Thyroid gland (tissue), 4 donors: ENCODE results near the gene EFCAB6. TPM values are rescaled to one million over a fixed set of nuclear protein-coding genes. Genes with fewer than 3 reads are reported as not detected.

Experiments used
- DNase-seq, 2 donors: peaks; one replicate each; pipeline ENCODE4 v3.0.0-alpha.2; 2019
- H3K27ac ChIP-seq, 3 donors: fragments of 200-600 bp; sonication (generic); 1 replicate in 2 of 3; 2 replicates in 1 of 3; pipeline ENCODE4 v1.5.1; 2016 to 2019; ENCODE audit warnings: mild to moderate bottlenecking in 1 of 3, moderate library complexity in 1 of 3
- H3K27me3 ChIP-seq: fragments of 200-600 bp; sonication (generic); one replicate; pipeline ENCODE4 v1.5.1; 2019
- H3K36me3 ChIP-seq, 2 donors: fragments of 200-600 bp; sonication (generic); one replicate each; pipeline ENCODE4 v1.5.1; 2016 to 2019
- H3K4me1 ChIP-seq, 2 donors: fragments of 200-600 bp; sonication (generic); one replicate each; pipeline ENCODE4 v1.5.1; 2017 to 2019
- H3K4me3 ChIP-seq, 3 donors: fragments of 200-600 bp; sonication (generic); replicated peaks in 1 of 3; 1 replicate in 2 of 3; 2 replicates in 1 of 3; pipeline ENCODE4 v1.5.1; 2016; ENCODE audit warnings: mild to moderate bottlenecking in 1 of 3
- H3K9me3 ChIP-seq: fragments of 200-600 bp; sonication (generic); one replicate; pipeline ENCODE4 v1.5.1; 2017
- CTCF ChIP-seq, 6 experiments: fragments of 200-600 bp in 3 of 6; fragments of 450-650 bp in 3 of 6; sonication (generic) in 3 of 6; IDR thresholded peaks; one replicate each; pipeline ENCODE4 v1.5.1; 2016 to 2019; ENCODE audit warnings: antibody characterized with exemption in 6 of 6, mild to moderate bottlenecking in 2 of 6, inconsistent platforms in 1 of 6, moderate library complexity in 1 of 6
- POLR2A ChIP-seq, 2 donors: fragments of 450-650 bp; IDR thresholded peaks; one replicate each; pipeline ENCODE4 v1.6.1; 2017; ENCODE audit warnings: antibody characterized with exemption in 2 of 2, mild to moderate bottlenecking in 2 of 2, moderate library complexity in 1 of 2
- WGBS, 2 donors: methylation state at CpG; one replicate each; pipeline ENCODE4 v1.1.5; 2017; 5-methylcytosine and 5-hydroxymethylcytosine counted together
- intact Hi-C: fragments of 100-400 bp; cut with DNase I; formaldehyde crosslinking; loops from one replicate; pipeline ENCODE4 v1.15.1; 2023
- total RNA-seq, 4 donors: library from RNA; depleted of rRNA; stranded (reverse); fragments of >200 nt; gene quantifications; one replicate each; pipeline ENCODE4 v1.2.3, GENCODE V29; 2016

EFCAB6 gene
- total RNA-seq, 4 donors from 2014 or later = 10.9 to 26.1 (median 14.1) TPM

GRCh38 chr22:43859176-43859575, 47.1 kb upstream of the EFCAB6 start:
- H3K27ac ChIP-seq = no peak overlapping the region
- no peaks in the 10 kb centered on the region for H3K9me3 ChIP-seq
- peaks cover 3% of the 10 kb centered on the region for H3K27me3 ChIP-seq
- H3K4me3 ChIP-seq = no peak overlapping the region
- TF ChIP-seq POLR2A (IDR thresholded peaks at IDR 0.05) = no peak
- TF ChIP-seq CTCF (IDR thresholded peaks at IDR 0.05) = no peak
- no peaks in the 10 kb centered on the region for H3K36me3 ChIP-seq
- no peaks in the 10 kb centered on the region for H3K4me1 ChIP-seq
- 78 to 79% methylated on average over 3 to 7 of the region's 7 CpGs for WGBS, 2 donors
- no peak for DNase-seq
- intact Hi-C loops = no loop called here

GRCh38 chr22:43858156-43858895, 46.2 kb upstream of the EFCAB6 start:
- Histone ChIP-seq H3K4me1 (no peaks in the 10 kb centered on the region), H3K27me3 (peaks cover 3% of the 10 kb centered on the region), H3K36me3 (no peaks in the 10 kb centered on the region), H3K9me3 (no peaks in the 10 kb centered on the region), H3K4me3 (no peak overlapping the region), H3K27ac (no peak overlapping the region)
- intact Hi-C loops = no loop called here
- WGBS, 2 donors = 79 to 80% methylated on average over 11 of the region's 11 CpGs
- TF ChIP-seq POLR2A (IDR thresholded peaks at IDR 0.05) (no peak), CTCF (IDR thresholded peaks at IDR 0.05) (no peak)
- DNase-seq = no peak

- H3K4me1 ChIP-seq = no peaks in the 10 kb centered on the region
These were observed 45.3 kb upstream of the EFCAB6 start for GRCh38 chr22:43857367-43857766.

GRCh38 chr22:43855431-43855830, 43.3 kb upstream of the EFCAB6 start:
- TF ChIP-seq POLR2A (IDR thresholded peaks at IDR 0.05) (no peak), CTCF (IDR thresholded peaks at IDR 0.05) (no peak)
- 87 to 91% methylated on average over 4 of the region's 4 CpGs for WGBS, 2 donors
- Histone ChIP-seq H3K27me3 (no peaks in the 10 kb centered on the region), H3K27ac (no peak overlapping the region), H3K4me1 (no peaks in the 10 kb centered on the region), H3K36me3 (no peaks in the 10 kb centered on the region), H3K4me3 (no peak overlapping the region), H3K9me3 (no peaks in the 10 kb centered on the region)
- intact Hi-C loops = no loop called here
- no peak for DNase-seq

More at GRCh38 chr22:43857367-43857766, 45.3 kb upstream of the EFCAB6 start:
- Histone ChIP-seq H3K9me3 (no peaks in the 10 kb centered on the region), H3K27me3 (peaks cover 3% of the 10 kb centered on the region), H3K36me3 (no peaks in the 10 kb centered on the region), H3K27ac (no peak overlapping the region), H3K4me3 (no peak overlapping the region)
- intact Hi-C loops = no loop called here
- TF ChIP-seq POLR2A (IDR thresholded peaks at IDR 0.05) (no peak), CTCF (IDR thresholded peaks at IDR 0.05) (no peak)
- no peak for DNase-seq

- no peak for DNase-seq
- no peaks in the 10 kb centered on the region for H3K36me3 ChIP-seq
- 92 to 96% methylated on average over 12 to 13 of the region's 13 CpGs for WGBS, 2 donors
- H3K27me3 ChIP-seq = no peaks in the 10 kb centered on the region
- no peaks in the 10 kb centered on the region for H3K9me3 ChIP-seq
- intact Hi-C loops = no loop called here
- H3K27ac ChIP-seq = no peak overlapping the region
- H3K4me3 ChIP-seq = no peak overlapping the region
- no peaks in the 10 kb centered on the region for H3K4me1 ChIP-seq
- TF ChIP-seq POLR2A (IDR thresholded peaks at IDR 0.05) (no peak), CTCF (IDR thresholded peaks at IDR 0.05) (no peak)
These were observed 42.7 kb upstream of the EFCAB6 start for GRCh38 chr22:43854786-43855271.
